ENCODE results near the gene CYB561. TPM values are rescaled to one million over a fixed set of nuclear protein-coding genes. Genes with fewer than 3 reads are reported as not detected.

The CYB561 gene
- total RNA-seq, 1 experiment from 2014 or later, result 40.1 TPM

DNA sequence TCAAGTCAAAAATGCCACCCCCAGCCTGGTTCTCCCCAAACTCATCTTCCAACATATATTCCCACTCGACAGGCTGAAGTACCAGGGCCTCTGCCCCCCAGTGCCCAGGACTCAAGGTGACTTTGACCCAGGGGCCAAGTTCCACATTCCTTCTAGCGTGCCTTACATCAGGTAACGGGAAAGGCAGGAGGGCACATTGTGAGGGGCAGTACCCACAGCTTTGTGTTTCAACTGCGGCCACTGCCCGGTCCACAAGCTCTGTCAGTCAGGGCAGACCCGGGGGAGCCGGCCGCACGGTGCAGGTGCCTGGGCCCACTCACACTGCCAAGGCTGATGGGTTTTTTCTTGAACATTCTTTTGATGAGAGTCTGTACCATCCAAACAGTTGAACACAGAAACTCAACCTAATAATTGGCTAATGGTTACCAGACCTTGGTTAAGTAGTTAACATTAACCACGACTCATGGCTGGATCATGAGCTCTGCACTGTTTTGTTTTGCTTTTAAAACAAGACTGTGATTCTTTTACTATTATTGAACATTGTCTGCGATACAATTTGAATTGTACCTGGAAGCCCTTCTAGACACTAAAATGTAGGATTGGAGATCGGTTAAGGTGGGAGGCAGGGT lies 48.3 kb upstream of the CYB561 start:
- H3K27me3 ChIP-seq (ENCODE audit: control insufficient read depth, insufficient read depth, low read length), result no peaks in the 10 kb centered on the region
- no peak overlapping the region for H3K4me3 ChIP-seq (ENCODE audit: low read depth in 2 of 2, low read length in 2 of 2)
- TF ChIP-seq TCF7L2 (IDR thresholded peaks at IDR 0.05; ENCODE audit: low read depth, low read length) (no peak), SIN3A (IDR thresholded peaks at IDR 0.05; ENCODE audit: borderline replicate concordance, insufficient read depth, low read depth, low read length) (no peak), POLR2AphosphoS5 (IDR thresholded peaks at IDR 0.05; ENCODE audit: low read depth, low read length) (no peak)
- TF ChIP-seq, protein P1, sequence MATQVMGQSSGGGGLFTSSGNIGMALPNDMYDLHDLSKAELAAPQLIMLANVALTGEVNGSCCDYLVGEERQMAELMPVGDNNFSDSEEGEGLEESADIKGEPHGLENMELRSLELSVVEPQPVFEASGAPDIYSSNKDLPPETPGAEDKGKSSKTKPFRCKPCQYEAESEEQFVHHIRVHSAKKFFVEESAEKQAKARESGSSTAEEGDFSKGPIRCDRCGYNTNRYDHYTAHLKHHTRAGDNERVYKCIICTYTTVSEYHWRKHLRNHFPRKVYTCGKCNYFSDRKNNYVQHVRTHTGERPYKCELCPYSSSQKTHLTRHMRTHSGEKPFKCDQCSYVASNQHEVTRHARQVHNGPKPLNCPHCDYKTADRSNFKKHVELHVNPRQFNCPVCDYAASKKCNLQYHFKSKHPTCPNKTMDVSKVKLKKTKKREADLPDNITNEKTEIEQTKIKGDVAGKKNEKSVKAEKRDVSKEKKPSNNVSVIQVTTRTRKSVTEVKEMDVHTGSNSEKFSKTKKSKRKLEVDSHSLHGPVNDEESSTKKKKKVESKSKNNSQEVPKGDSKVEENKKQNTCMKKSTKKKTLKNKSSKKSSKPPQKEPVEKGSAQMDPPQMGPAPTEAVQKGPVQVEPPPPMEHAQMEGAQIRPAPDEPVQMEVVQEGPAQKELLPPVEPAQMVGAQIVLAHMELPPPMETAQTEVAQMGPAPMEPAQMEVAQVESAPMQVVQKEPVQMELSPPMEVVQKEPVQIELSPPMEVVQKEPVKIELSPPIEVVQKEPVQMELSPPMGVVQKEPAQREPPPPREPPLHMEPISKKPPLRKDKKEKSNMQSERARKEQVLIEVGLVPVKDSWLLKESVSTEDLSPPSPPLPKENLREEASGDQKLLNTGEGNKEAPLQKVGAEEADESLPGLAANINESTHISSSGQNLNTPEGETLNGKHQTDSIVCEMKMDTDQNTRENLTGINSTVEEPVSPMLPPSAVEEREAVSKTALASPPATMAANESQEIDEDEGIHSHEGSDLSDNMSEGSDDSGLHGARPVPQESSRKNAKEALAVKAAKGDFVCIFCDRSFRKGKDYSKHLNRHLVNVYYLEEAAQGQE (IDR thresholded peaks at IDR 0.05; ENCODE audit: insufficient read depth in 1 of 2, low read depth in 2 of 2, low read length in 1 of 2), result no peak
- TF ChIP-seq, protein P2, sequence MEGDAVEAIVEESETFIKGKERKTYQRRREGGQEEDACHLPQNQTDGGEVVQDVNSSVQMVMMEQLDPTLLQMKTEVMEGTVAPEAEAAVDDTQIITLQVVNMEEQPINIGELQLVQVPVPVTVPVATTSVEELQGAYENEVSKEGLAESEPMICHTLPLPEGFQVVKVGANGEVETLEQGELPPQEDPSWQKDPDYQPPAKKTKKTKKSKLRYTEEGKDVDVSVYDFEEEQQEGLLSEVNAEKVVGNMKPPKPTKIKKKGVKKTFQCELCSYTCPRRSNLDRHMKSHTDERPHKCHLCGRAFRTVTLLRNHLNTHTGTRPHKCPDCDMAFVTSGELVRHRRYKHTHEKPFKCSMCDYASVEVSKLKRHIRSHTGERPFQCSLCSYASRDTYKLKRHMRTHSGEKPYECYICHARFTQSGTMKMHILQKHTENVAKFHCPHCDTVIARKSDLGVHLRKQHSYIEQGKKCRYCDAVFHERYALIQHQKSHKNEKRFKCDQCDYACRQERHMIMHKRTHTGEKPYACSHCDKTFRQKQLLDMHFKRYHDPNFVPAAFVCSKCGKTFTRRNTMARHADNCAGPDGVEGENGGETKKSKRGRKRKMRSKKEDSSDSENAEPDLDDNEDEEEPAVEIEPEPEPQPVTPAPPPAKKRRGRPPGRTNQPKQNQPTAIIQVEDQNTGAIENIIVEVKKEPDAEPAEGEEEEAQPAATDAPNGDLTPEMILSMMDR (IDR thresholded peaks at IDR 0.05), result no peak
- ChIA-PET POLR2A (no interaction called here), CTCF (no interaction called here)
- no peaks in the 10 kb centered on the region for H3K36me3 ChIP-seq (ENCODE audit: control insufficient read depth, insufficient read depth, low read length)
- H3K27ac ChIP-seq (ENCODE audit: low read length), result no peak overlapping the region
- DNase-seq (ENCODE audit: low read depth, low spot score) (no peak), ATAC-seq (no peak)
- intact Hi-C loops (cut with micrococcal nuclease; ENCODE audit: unreplicated experiment) (no loop called here), in situ Hi-C loops (cut with HindIII; ENCODE audit: low pct_unique_long_range_greater_than_20kb, low sequenced_read_pairs) (no loop called here)
- H3K4me1 ChIP-seq (ENCODE audit: control insufficient read depth, insufficient read depth, low read length), result no peaks in the 10 kb centered on the region
- no peaks in the 10 kb centered on the region for H3K9me3 ChIP-seq (ENCODE audit: control insufficient read depth, insufficient read depth, low read depth, low read length)
- no TSS peak for BruUV-seq (replicated peaks)

DNA sequence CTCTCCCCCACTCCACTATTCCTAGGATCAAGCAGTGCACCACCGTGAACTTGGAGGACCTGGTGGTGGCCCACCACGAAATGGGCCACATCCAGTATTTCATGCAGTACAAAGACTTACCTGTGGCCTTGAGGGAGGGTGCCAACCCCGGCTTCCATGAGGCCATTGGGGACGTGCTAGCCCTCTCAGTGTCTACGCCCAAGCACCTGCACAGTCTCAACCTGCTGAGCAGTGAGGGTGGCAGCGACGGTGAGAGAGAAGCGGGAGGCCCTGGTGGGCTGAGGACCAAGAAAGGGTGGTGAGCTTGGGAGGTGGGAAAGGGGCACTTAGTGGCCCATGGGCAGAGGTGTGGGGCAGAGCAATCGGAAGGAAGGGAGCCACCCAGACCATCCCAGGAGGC lies 47.3 kb upstream of the CYB561 start:
- in situ Hi-C loops (cut with HindIII; ENCODE audit: low pct_unique_long_range_greater_than_20kb, low sequenced_read_pairs), result no loop called here
- no peak overlapping the region for H3K4me3 ChIP-seq (ENCODE audit: low read depth in 2 of 2, low read length in 2 of 2)
- intact Hi-C loops (cut with micrococcal nuclease; ENCODE audit: unreplicated experiment), result no loop called here
- DNase-seq (ENCODE audit: low read depth, low spot score) (no peak), ATAC-seq (no peak)
- no peaks in the 10 kb centered on the region for H3K4me1 ChIP-seq (ENCODE audit: control insufficient read depth, insufficient read depth, low read length)
- H3K36me3 ChIP-seq (ENCODE audit: control insufficient read depth, insufficient read depth, low read length), result no peaks in the 10 kb centered on the region
- POLR2A ChIA-PET, result no interaction called here
- no peaks in the 10 kb centered on the region for H3K9me3 ChIP-seq (ENCODE audit: control insufficient read depth, insufficient read depth, low read depth, low read length)
- TF ChIP-seq, protein P1 (IDR thresholded peaks at IDR 0.05; ENCODE audit: insufficient read depth in 1 of 2, low read depth in 2 of 2, low read length in 1 of 2), result no peak
- TF ChIP-seq TCF7L2 (IDR thresholded peaks at IDR 0.05; ENCODE audit: low read depth, low read length) (no peak), POLR2AphosphoS5 (IDR thresholded peaks at IDR 0.05; ENCODE audit: low read depth, low read length) (no peak), SIN3A (IDR thresholded peaks at IDR 0.05; ENCODE audit: borderline replicate concordance, insufficient read depth, low read depth, low read length) (no peak)
- TF ChIP-seq, protein P2 (IDR thresholded peaks at IDR 0.05), result no peak
- H3K27ac ChIP-seq (ENCODE audit: low read length), result no peak overlapping the region
- H3K27me3 ChIP-seq (ENCODE audit: control insufficient read depth, insufficient read depth, low read length), result no peaks in the 10 kb centered on the region
- CTCF ChIA-PET, result no interaction called here
- BruUV-seq (replicated peaks), result no TSS peak

Data from Panc1 (cell line).